Fibroblast of mammary gland (primary cell): Measurements from ENCODE around the gene SPOCD1.
"Not testable (repeated sequence)": the region's sequence is repeated elsewhere in the genome, so short reads cannot be mapped to it uniquely, and the experiment has no call there.

Experiments used
- DNase-seq: peaks from one replicate; pipeline ENCODE4 v3.0.0-alpha.2; 2010; ENCODE audit warnings: low read depth
- H3K4me3 ChIP-seq: 2 replicates; pipeline ENCODE4 v1.5.1; 2011; ENCODE audit warnings: low read depth, mild to moderate bottlenecking, low read length, moderate library complexity; ENCODE audit not compliant: control insufficient read depth
- CTCF ChIP-seq: conservative IDR thresholded peaks from 2 replicates; pipeline ENCODE4 v1.5.1; 2011; ENCODE audit warnings: low read depth, low read length, inconsistent platforms; ENCODE audit not compliant: control insufficient read depth, insufficient read depth

SPOCD1 gene

GRCh38 chr1:31822766-31823165 lies 6.9 kb upstream of the SPOCD1 start:
- DNase-seq, result peak; percentile 64
- no peak for TF ChIP-seq CTCF
- no peak overlapping the region for H3K4me3 ChIP-seq

DNA sequence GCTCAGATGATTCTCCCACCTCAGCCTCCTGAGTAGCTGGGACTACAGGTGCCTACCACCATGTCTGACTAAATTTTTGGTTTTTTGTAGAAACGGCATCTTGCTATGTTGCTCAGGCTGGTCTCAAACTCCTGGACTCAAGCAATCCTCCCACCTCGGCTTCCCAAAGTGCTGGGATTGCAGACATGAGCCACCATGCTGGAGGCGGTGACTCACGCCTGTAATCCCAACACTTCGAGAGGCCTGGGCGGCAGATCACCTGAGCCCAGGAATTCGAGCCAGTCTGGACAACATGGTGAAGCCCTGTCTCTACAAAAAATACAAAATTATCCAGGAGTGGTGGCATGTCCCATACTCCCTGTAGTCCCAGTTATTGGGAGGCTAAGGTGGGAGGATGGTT lies 4.4 kb upstream of the SPOCD1 start:
- DNase-seq, H3K4me3 ChIP-seq: not testable (repeated sequence)

GRCh38 chr1:31818206-31818605 lies 2.4 kb upstream of the SPOCD1 start:
- no peak for TF ChIP-seq CTCF
- H3K4me3 ChIP-seq, result no peak overlapping the region
- DNase-seq, result peak; percentile 19

DNA sequence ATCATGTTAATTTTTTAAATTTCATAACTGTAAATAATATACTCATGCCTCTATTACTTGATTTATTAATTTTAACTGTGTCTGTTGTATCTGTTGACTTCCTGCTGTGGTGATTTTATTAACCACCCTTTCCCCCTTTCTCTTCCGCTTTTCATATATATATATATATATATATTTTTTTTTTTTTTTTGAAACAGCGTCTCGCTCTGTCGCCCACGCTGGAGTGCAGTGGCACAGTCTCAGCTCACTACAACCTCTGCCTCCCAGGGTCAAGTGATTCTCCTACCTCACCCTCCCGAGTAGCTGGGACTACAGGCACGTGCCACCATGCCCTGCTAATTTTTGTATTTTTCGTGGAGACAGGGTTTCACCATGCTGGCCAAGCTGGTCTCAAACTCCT lies 1.1 kb upstream of the SPOCD1 start:
- not testable (repeated sequence) for H3K4me3 ChIP-seq, DNase-seq

DNA sequence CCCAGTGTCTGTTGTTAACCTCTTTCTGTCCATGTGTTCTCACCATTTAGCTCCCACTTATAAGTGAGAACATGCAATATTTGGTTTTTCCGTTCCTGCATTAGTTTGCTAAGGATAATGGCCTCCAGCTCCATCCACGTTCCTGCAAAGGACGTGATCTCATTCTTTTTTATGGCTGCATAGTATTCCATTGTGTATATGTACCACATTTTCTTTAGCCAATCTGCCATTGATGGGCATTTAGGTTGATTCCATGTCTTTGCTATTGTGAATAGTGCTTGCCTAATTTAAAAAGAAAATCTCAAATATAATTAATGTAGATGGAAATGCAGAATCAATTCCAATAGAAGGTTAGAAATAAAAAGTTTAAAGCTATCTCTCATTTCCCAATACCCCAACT lies 679 bp upstream of the SPOCD1 start:
- not testable (repeated sequence) for H3K4me3 ChIP-seq, DNase-seq

- H3K4me3 ChIP-seq, result no peak overlapping the region
- no peak for TF ChIP-seq CTCF
- no peak for DNase-seq
Measured at GRCh38 chr1:31815307-31815645, 546 bp downstream of the SPOCD1 start.

DNA sequence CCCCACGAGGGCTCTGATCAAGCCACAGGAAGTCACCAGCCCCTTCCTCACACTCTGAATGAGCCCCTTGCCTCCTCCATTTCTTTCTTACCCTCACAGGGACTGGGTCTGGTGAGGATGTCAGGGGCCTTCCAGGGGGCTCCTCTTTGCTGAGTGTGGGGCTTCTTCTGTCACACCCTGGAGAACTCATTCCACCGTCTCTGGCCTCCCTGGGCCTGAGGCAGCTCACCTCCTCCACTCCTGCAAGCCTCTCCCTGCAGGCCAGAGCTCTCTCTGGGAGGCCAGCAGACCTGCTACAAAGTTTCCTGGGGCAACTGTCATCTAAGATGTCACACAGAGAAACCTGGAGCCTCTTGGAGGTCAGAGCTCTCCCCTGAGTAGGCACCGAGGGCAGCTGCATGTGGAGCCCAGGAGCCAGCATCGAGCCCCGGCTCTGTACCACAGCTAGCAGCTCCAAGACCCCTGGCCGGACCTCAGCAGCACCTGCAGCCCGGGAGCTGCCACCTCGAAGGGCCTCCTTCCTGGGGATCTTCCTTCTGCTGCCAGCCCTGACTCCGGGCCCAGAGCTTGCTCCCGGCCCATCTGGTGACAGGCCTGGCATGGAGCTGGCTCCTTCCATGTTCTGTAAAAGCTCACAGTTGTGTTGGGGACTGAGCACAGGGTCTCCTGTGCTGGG lies 1.1 kb downstream of the SPOCD1 start:
- no peak for DNase-seq
- no peak overlapping the region for H3K4me3 ChIP-seq

DNA sequence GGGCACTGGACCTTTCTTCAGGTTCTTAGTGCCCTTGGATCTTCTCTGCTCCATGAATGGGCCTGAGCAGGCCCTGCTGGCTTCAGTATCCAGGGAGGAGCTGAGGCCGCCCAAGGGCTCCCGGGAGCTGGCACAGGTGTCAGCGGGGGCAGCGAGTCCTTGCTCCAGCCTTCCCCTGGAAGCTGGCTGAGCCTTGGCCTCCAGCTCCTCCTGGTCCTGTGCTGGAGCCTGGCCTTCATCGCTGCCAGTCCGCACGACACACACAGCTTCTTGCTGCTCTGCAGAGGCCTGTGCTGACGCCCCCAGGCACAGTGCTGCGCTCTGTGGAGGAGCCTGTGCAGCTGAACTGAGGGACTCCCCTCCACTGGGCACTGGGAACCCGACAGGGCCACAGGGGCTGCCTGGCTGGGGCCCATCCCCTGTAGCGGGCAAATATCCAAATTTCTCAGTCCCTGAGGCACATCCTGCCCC lies 1.7 kb downstream of the SPOCD1 start:
- H3K4me3 ChIP-seq, result no peak overlapping the region
- no peak for TF ChIP-seq CTCF
- DNase-seq, result no peak

More for the DNA sequence above, 1.1 kb downstream of the SPOCD1 start:
- TF ChIP-seq CTCF, result no peak
